ENCODE measurements around the gene NKAIN1. TPM values are rescaled to one million over a fixed set of nuclear protein-coding genes. Genes with fewer than 3 reads are reported as not detected.

The NKAIN1 gene
- total and polyA plus RNA-seq, 2 experiments from 2014 or later, result 14.7 to 56.7 TPM

- peaks cover 17% of the 10 kb centered on the region; the same call in 1 of the 3 replicates for H3K36me3 Mint-ChIP-seq (ENCODE audit: low read depth)
- Histone ChIP-seq H2AFZ (no peak overlapping the region), H4K20me1 (replicated peaks; ENCODE audit: insufficient read depth) (no peaks in the 10 kb centered on the region), H3K9me2 (ENCODE audit: insufficient read depth) (no peaks in the 10 kb centered on the region), H3K36me3 (ENCODE audit: insufficient read depth) (no peaks in the 10 kb centered on the region), H3K27me3 (ENCODE audit: insufficient read depth) (no peaks in the 10 kb centered on the region), H3K27ac (ENCODE audit: low read depth) (peak overlapping the region; percentile 93), H3F3A (replicated peaks; ENCODE audit: low read depth) (peaks cover 5% of the 10 kb centered on the region; the same call in 1 of the 2 replicates), H3K4me1 (ENCODE audit: insufficient read depth) (peaks cover 5% of the 10 kb centered on the region), H3K4me2 (peak overlapping the region; percentile 71), H3K4me3 (peak overlapping the region; percentile 47), H3K79me2 (replicated peaks; ENCODE audit: insufficient read depth) (no peaks in the 10 kb centered on the region)
- no peak for ATAC-seq
- H3K27me3 Mint-ChIP-seq (ENCODE audit: insufficient read depth, low read depth, poor library complexity), result peaks cover 15% of the 10 kb centered on the region
- no peak for TF ChIP-seq ETS1 (IDR thresholded peaks at IDR 0.05)
- TF ChIP-seq ZNF114 (CRISPR knock-in tag; IDR thresholded peaks at IDR 0.05), result no peak
- TF ChIP-seq ZNF331 (CRISPR knock-in tag; IDR thresholded peaks at IDR 0.05; ENCODE audit: low read depth), result no peak
- TF ChIP-seq CTCF (conservative IDR thresholded peaks at IDR 0.05; ENCODE audit: low read depth in 2 of 2), result no peak
- no peak for TF ChIP-seq CREB1 (CRISPR knock-in tag; IDR thresholded peaks at IDR 0.05; ENCODE audit: low read depth)
- no peak for TF ChIP-seq STAT1 (IDR thresholded peaks at IDR 0.05; ENCODE audit: unreplicated experiment)
- no peak for TF ChIP-seq EZH2phosphoT487 (IDR thresholded peaks at IDR 0.05; ENCODE audit: unreplicated experiment)
- TF ChIP-seq ZNF462 (CRISPR knock-in tag; IDR thresholded peaks at IDR 0.05), result no peak
- TF ChIP-seq JUNB (IDR thresholded peaks at IDR 0.05; ENCODE audit: unreplicated experiment), result no peak
- TF ChIP-seq POLR2AphosphoS5 (IDR thresholded peaks at IDR 0.05; ENCODE audit: low read depth), result no peak
- TF ChIP-seq REST (IDR thresholded peaks at IDR 0.05; ENCODE audit: unreplicated experiment), result no peak
- H3K4me1 Mint-ChIP-seq, result peaks cover 13% of the 10 kb centered on the region; the same call in 2 of the 3 replicates
- peaks cover 10% of the 10 kb centered on the region; the same call in 2 of the 3 replicates for H3K9me3 Mint-ChIP-seq
- H3K4me3 Mint-ChIP-seq, result peak overlapping the region; percentile 77
- DNase-seq (ENCODE audit: low spot score), result no peak
- H3K27ac Mint-ChIP-seq, result peak overlapping the region; percentile 96
These were observed 85.6 kb downstream of the NKAIN1 start for GRCh38 chr1:31154000-31154631.

Measured in GM23338 (cell line).